Immature natural killer cell (primary cell): ENCODE results near the gene PLCH1. TPM values are rescaled to one million over a fixed set of nuclear protein-coding genes. Genes with fewer than 3 reads are reported as not detected.
"Not testable (repeated sequence)": the region's sequence is repeated elsewhere in the genome, so short reads cannot be mapped to it uniquely, and the experiment has no call there.

Source experiments
- DNase-seq, 3 donors: peaks; one replicate each; pipeline ENCODE4 v3.0.0; 2022; ENCODE audit warnings: mixed read lengths in 1 of 3
- H3K27ac Mint-ChIP-seq, 6 donors: one replicate each; pipeline ENCODE4 v1.8.0; 2020; ENCODE audit warnings: mixed read lengths in 6 of 6, mild to moderate bottlenecking in 5 of 6, inconsistent platforms in 4 of 6, moderate library complexity in 3 of 6
- H3K27me3 Mint-ChIP-seq, 3 donors: one replicate each; pipeline ENCODE4 v1.8.0; 2020 to 2021; ENCODE audit warnings: low read depth in 3 of 3, mild to moderate bottlenecking in 3 of 3, mixed read lengths in 3 of 3, moderate library complexity in 3 of 3, inconsistent platforms in 1 of 3
- H3K36me3 Mint-ChIP-seq, 3 donors: one replicate each; pipeline ENCODE4 v1.8.0; 2020; ENCODE audit warnings: mixed read lengths in 3 of 3, inconsistent platforms in 2 of 3, mild to moderate bottlenecking in 2 of 3
- H3K4me1 Mint-ChIP-seq, 2 donors: one replicate each; pipeline ENCODE4 v1.8.0; 2020; ENCODE audit warnings: inconsistent platforms in 2 of 2, mild to moderate bottlenecking in 2 of 2, mixed read lengths in 2 of 2, moderate library complexity in 1 of 2
- H3K4me3 Mint-ChIP-seq, 5 donors: one replicate each; pipeline ENCODE4 v1.8.0; 2020; ENCODE audit warnings: mild to moderate bottlenecking in 5 of 5, mixed read lengths in 5 of 5, inconsistent platforms in 3 of 5, moderate library complexity in 3 of 5
- H3K9me3 Mint-ChIP-seq, 6 donors: one replicate each; pipeline ENCODE4 v1.8.0; 2020; ENCODE audit warnings: mild to moderate bottlenecking in 6 of 6, mixed read lengths in 6 of 6, inconsistent platforms in 4 of 6, moderate library complexity in 3 of 6
- polyA plus RNA-seq, 3 donors: library from polyadenylated mRNA; unstranded; fragments of 300-500 nt; fragmentation: Illumina TruSeq; gene quantifications; one replicate each; pipeline ENCODE4 v1.2.3, GENCODE V29; 2021

The PLCH1 gene
- polyA plus RNA-seq, 3 donors from 2014 or later: 0.11 TPM; not detected in 2

GRCh38 chr3:155658671-155659261 lies 86.1 kb downstream of the PLCH1 start:
- Mint-ChIP-seq H3K27ac (no peak overlapping the region), H3K36me3 (no peaks in the 10 kb centered on the region), H3K27me3 (peaks cover 0 to 2% (median 1%) of the 10 kb centered on the region in 3 donors), H3K9me3 (no peaks in the 10 kb centered on the region), H3K4me1 (no peaks in the 10 kb centered on the region), H3K4me3 (no peak overlapping the region)
- no peak for DNase-seq

- H3K4me3 Mint-ChIP-seq: no peak overlapping the region
- H3K27me3 Mint-ChIP-seq: peaks cover 0 to 2% (median 1%) of the 10 kb centered on the region in 3 donors
- H3K9me3 Mint-ChIP-seq: no peaks in the 10 kb centered on the region
- no peaks in the 10 kb centered on the region for H3K4me1 Mint-ChIP-seq
- no peak for DNase-seq
- no peak overlapping the region for H3K27ac Mint-ChIP-seq
- H3K36me3 Mint-ChIP-seq: no peaks in the 10 kb centered on the region
Observed at GRCh38 chr3:155658006-155658405, 86.9 kb downstream of the PLCH1 start.

- Mint-ChIP-seq H3K27me3 (peaks cover 0 to 2% (median 1%) of the 10 kb centered on the region in 3 donors), H3K9me3 (no peaks in the 10 kb centered on the region), H3K4me3 (no peak overlapping the region), H3K36me3 (no peaks in the 10 kb centered on the region), H3K27ac (no peak overlapping the region), H3K4me1 (no peaks in the 10 kb centered on the region)
- DNase-seq: no peak
Observed at GRCh38 chr3:155657161-155657560, 87.7 kb downstream of the PLCH1 start.

GRCh38 chr3:155656466-155656865 lies 88.4 kb downstream of the PLCH1 start:
- DNase-seq: no peak
- Mint-ChIP-seq H3K4me3 (no peak overlapping the region), H3K4me1 (no peaks in the 10 kb centered on the region), H3K9me3 (no peaks in the 10 kb centered on the region), H3K36me3 (no peaks in the 10 kb centered on the region), H3K27ac (no peak overlapping the region), H3K27me3 (peaks cover 0 to 2% (median 1%) of the 10 kb centered on the region in 3 donors)

GRCh38 chr3:155651489-155652218 lies 93.2 kb downstream of the PLCH1 start:
- Mint-ChIP-seq H3K36me3 (no peaks in the 10 kb centered on the region), H3K4me1 (no peaks in the 10 kb centered on the region), H3K27me3 (no peaks in the 10 kb centered on the region), H3K27ac (no peak overlapping the region), H3K4me3 (no peak overlapping the region), H3K9me3 (no peaks in the 10 kb centered on the region)
- DNase-seq: no peak

GRCh38 chr3:155648013-155648591 lies 96.8 kb downstream of the PLCH1 start:
- Mint-ChIP-seq H3K36me3 (no peaks in the 10 kb centered on the region), H3K27me3 (no peaks in the 10 kb centered on the region), H3K9me3 (no peaks in the 10 kb centered on the region), H3K27ac (no peak overlapping the region), H3K4me1 (no peaks in the 10 kb centered on the region), H3K4me3 (no peak overlapping the region)
- no peak for DNase-seq

- DNase-seq: no peak
- no peaks in the 10 kb centered on the region for H3K9me3 Mint-ChIP-seq
- no peaks in the 10 kb centered on the region for H3K27me3 Mint-ChIP-seq
- no peak overlapping the region for H3K4me3 Mint-ChIP-seq
- H3K4me1 Mint-ChIP-seq: no peaks in the 10 kb centered on the region
- H3K36me3 Mint-ChIP-seq: no peaks in the 10 kb centered on the region
- no peak overlapping the region for H3K27ac Mint-ChIP-seq
Observed at GRCh38 chr3:155647206-155647605, 97.7 kb downstream of the PLCH1 start.

- Mint-ChIP-seq H3K4me3 (no peak overlapping the region), H3K27ac (no peak overlapping the region), H3K27me3 (no peaks in the 10 kb centered on the region), H3K36me3 (no peaks in the 10 kb centered on the region), H3K9me3 (no peaks in the 10 kb centered on the region), H3K4me1 (no peaks in the 10 kb centered on the region)
- no peak for DNase-seq
Observed at GRCh38 chr3:155646669-155647068, 98.2 kb downstream of the PLCH1 start.

- DNase-seq: no peak
- H3K27ac Mint-ChIP-seq: no peak overlapping the region
- H3K4me3 Mint-ChIP-seq: no peak overlapping the region
- no peaks in the 10 kb centered on the region for H3K4me1 Mint-ChIP-seq
- no peaks in the 10 kb centered on the region for H3K9me3 Mint-ChIP-seq
- no peaks in the 10 kb centered on the region for H3K36me3 Mint-ChIP-seq
- H3K27me3 Mint-ChIP-seq: no peaks in the 10 kb centered on the region
Observed at GRCh38 chr3:155646128-155646527, 98.7 kb downstream of the PLCH1 start.

GRCh38 chr3:155643581-155644165 lies 101.2 kb downstream of the PLCH1 start:
- H3K4me3 Mint-ChIP-seq: no peak overlapping the region
- H3K9me3 Mint-ChIP-seq: no peaks in the 10 kb centered on the region
- H3K27ac Mint-ChIP-seq: no peak overlapping the region
- H3K27me3 Mint-ChIP-seq: peaks cover 0 to 4% (median 0%) of the 10 kb centered on the region in 3 donors
- DNase-seq: no peak
- no peaks in the 10 kb centered on the region for H3K36me3 Mint-ChIP-seq
- no peaks in the 10 kb centered on the region for H3K4me1 Mint-ChIP-seq

- no peaks in the 10 kb centered on the region for H3K9me3 Mint-ChIP-seq
- H3K4me3 Mint-ChIP-seq: no peak overlapping the region
- no peaks in the 10 kb centered on the region for H3K36me3 Mint-ChIP-seq
- no peak overlapping the region for H3K27ac Mint-ChIP-seq
- peaks cover 0 to 4% (median 1%) of the 10 kb centered on the region in 3 donors for H3K27me3 Mint-ChIP-seq
- no peaks in the 10 kb centered on the region for H3K4me1 Mint-ChIP-seq
- no peak for DNase-seq
Observed at GRCh38 chr3:155641956-155642355, 102.9 kb downstream of the PLCH1 start.

GRCh38 chr3:155640098-155640497 lies 104.8 kb downstream of the PLCH1 start:
- Mint-ChIP-seq H3K36me3 (no peaks in the 10 kb centered on the region), H3K9me3 (peaks cover 0 to 2% (median 0%) of the 10 kb centered on the region in 6 donors), H3K4me3 (no peak overlapping the region), H3K27ac (no peak overlapping the region), H3K4me1 (no peaks in the 10 kb centered on the region), H3K27me3 (peaks cover 0 to 4% (median 1%) of the 10 kb centered on the region in 3 donors)
- DNase-seq: no peak

GRCh38 chr3:155639462-155640055 lies 105.3 kb downstream of the PLCH1 start:
- H3K36me3 Mint-ChIP-seq: no peaks in the 10 kb centered on the region
- no peak overlapping the region for H3K27ac Mint-ChIP-seq
- H3K27me3 Mint-ChIP-seq: peaks cover 0 to 4% (median 1%) of the 10 kb centered on the region in 3 donors
- no peaks in the 10 kb centered on the region for H3K4me1 Mint-ChIP-seq
- H3K9me3 Mint-ChIP-seq: peaks cover 0 to 3% (median 0%) of the 10 kb centered on the region in 6 donors
- H3K4me3 Mint-ChIP-seq: no peak overlapping the region
- no peak for DNase-seq

- not testable (repeated sequence) for H3K27ac Mint-ChIP-seq, H3K9me3 Mint-ChIP-seq, H3K4me1 Mint-ChIP-seq, H3K27me3 Mint-ChIP-seq, DNase-seq, H3K4me3 Mint-ChIP-seq, H3K36me3 Mint-ChIP-seq
Observed at GRCh38 chr3:155638461-155638860, 106.4 kb downstream of the PLCH1 start.
